Measurements from ENCODE around the gene PRR5L.
"Not testable (repeated sequence)": the region's sequence is repeated elsewhere in the genome, so short reads cannot be mapped to it uniquely, and the experiment has no call there.

Gene PRR5L

GRCh38 chr11:36314434-36314767, 18.3 kb downstream of the PRR5L start:
- H3K27ac ChIP-seq (replicated peaks; ENCODE audit: low read length), result no peak overlapping the region
- H3K79me1 ChIP-seq (ENCODE audit: low read depth, low read length), result no peaks in the 10 kb centered on the region
- no peaks in the 10 kb centered on the region for H3K27me3 ChIP-seq (ENCODE audit: control insufficient read depth in 3 of 3, insufficient read depth in 3 of 3, low read depth in 1 of 3, low read length in 3 of 3)
- H2BK12ac ChIP-seq (ENCODE audit: low read length), result no peak overlapping the region
- no peak overlapping the region for H3K4ac ChIP-seq (ENCODE audit: low read length)
- H3K18ac ChIP-seq (ENCODE audit: low read length), result no peak overlapping the region
- H3K9ac ChIP-seq (ENCODE audit: low read depth, low read length, poor library complexity), result no peak overlapping the region
- no peak overlapping the region for H3K4me3 ChIP-seq (ENCODE audit: low read length in 2 of 2)
- no peak overlapping the region for H2BK5ac ChIP-seq (ENCODE audit: low read length)
- peaks cover 0 to 2% of the 10 kb centered on the region in 2 donors for H3K9me3 ChIP-seq (replicated peaks in 1 of 2; ENCODE audit: control insufficient read depth in 2 of 2, insufficient read depth in 1 of 2, low read depth in 1 of 2, low read length in 2 of 2)
- H2BK120ac ChIP-seq (ENCODE audit: low read depth, low read length), result no peak overlapping the region
- H3K36me3 ChIP-seq (replicated peaks in 1 of 2; ENCODE audit: control insufficient read depth in 2 of 2, insufficient read depth in 2 of 2, low read length in 2 of 2), result no peaks in the 10 kb centered on the region
- H3K23ac ChIP-seq (ENCODE audit: low read depth, low read length, poor library complexity), result no peak overlapping the region
- H4K8ac ChIP-seq (ENCODE audit: low read depth, low read length), result no peak overlapping the region
- no peak overlapping the region for H2AFZ ChIP-seq (ENCODE audit: low read length)
- H2AK5ac ChIP-seq (ENCODE audit: low read depth, low read length), result no peak overlapping the region
- DNase-seq (ENCODE audit: low spot score), result no peak
- WGBS, 2 donors (ENCODE audit: extremely low coverage in 2 of 2, insufficient read length in 2 of 2, insufficient replicate concordance in 1 of 2), result no CpG with 5 or more reads among the region's 6 CpGs
- H2BK15ac ChIP-seq (ENCODE audit: low read length), result no peak overlapping the region
- H3K4me2 ChIP-seq (ENCODE audit: insufficient read depth, low read length, poor library complexity, severe bottlenecking), result no peak overlapping the region
- no peak overlapping the region for H3K14ac ChIP-seq (ENCODE audit: low read length)
- no peak overlapping the region for H4K91ac ChIP-seq (ENCODE audit: low read depth, low read length, poor library complexity)
- H3K4me1 ChIP-seq (ENCODE audit: control insufficient read depth in 2 of 2, insufficient read depth in 1 of 2, low read depth in 1 of 2, low read length in 2 of 2), result peaks cover 0 to 1% of the 10 kb centered on the region in 2 donors

GRCh38 chr11:36316049-36316448, 20.0 kb downstream of the PRR5L start:
- peaks cover 0 to 2% of the 10 kb centered on the region in 2 donors for H3K9me3 ChIP-seq (replicated peaks in 1 of 2; ENCODE audit: control insufficient read depth in 2 of 2, insufficient read depth in 1 of 2, low read depth in 1 of 2, low read length in 2 of 2)
- no peak overlapping the region for H2BK12ac ChIP-seq (ENCODE audit: low read length)
- WGBS, 2 donors (ENCODE audit: extremely low coverage in 2 of 2, insufficient read length in 2 of 2, insufficient replicate concordance in 1 of 2), result no CpG with 5 or more reads among the region's 3 CpGs
- H2BK15ac ChIP-seq (ENCODE audit: low read length), result no peak overlapping the region
- no peak overlapping the region for H3K9ac ChIP-seq (ENCODE audit: low read depth, low read length, poor library complexity)
- H3K27ac ChIP-seq (replicated peaks; ENCODE audit: low read length), result no peak overlapping the region
- no peaks in the 10 kb centered on the region for H3K79me1 ChIP-seq (ENCODE audit: low read depth, low read length)
- no peak overlapping the region for H2BK5ac ChIP-seq (ENCODE audit: low read length)
- H3K18ac ChIP-seq (ENCODE audit: low read length), result no peak overlapping the region
- no peak overlapping the region for H3K4ac ChIP-seq (ENCODE audit: low read length)
- no peak overlapping the region for H3K4me2 ChIP-seq (ENCODE audit: insufficient read depth, low read length, poor library complexity, severe bottlenecking)
- no peaks in the 10 kb centered on the region for H3K27me3 ChIP-seq (ENCODE audit: control insufficient read depth in 3 of 3, insufficient read depth in 3 of 3, low read depth in 1 of 3, low read length in 3 of 3)
- H3K4me3 ChIP-seq (ENCODE audit: low read length in 2 of 2), result no peak overlapping the region
- H3K14ac ChIP-seq (ENCODE audit: low read length), result no peak overlapping the region
- no peaks in the 10 kb centered on the region for H3K36me3 ChIP-seq (replicated peaks in 1 of 2; ENCODE audit: control insufficient read depth in 2 of 2, insufficient read depth in 2 of 2, low read length in 2 of 2)
- H4K8ac ChIP-seq (ENCODE audit: low read depth, low read length), result no peak overlapping the region
- peaks cover 0 to 1% of the 10 kb centered on the region in 2 donors for H3K4me1 ChIP-seq (ENCODE audit: control insufficient read depth in 2 of 2, insufficient read depth in 1 of 2, low read depth in 1 of 2, low read length in 2 of 2)
- no peak overlapping the region for H3K23ac ChIP-seq (ENCODE audit: low read depth, low read length, poor library complexity)
- no peak overlapping the region for H2AFZ ChIP-seq (ENCODE audit: low read length)
- no peak overlapping the region for H4K91ac ChIP-seq (ENCODE audit: low read depth, low read length, poor library complexity)
- H2BK120ac ChIP-seq (ENCODE audit: low read depth, low read length), result no peak overlapping the region
- no peak overlapping the region for H2AK5ac ChIP-seq (ENCODE audit: low read depth, low read length)
- DNase-seq (ENCODE audit: low spot score), result no peak

- no peak overlapping the region for H2AK5ac ChIP-seq (ENCODE audit: low read depth, low read length)
- no peak overlapping the region for H2BK5ac ChIP-seq (ENCODE audit: low read length)
- H3K4me1 ChIP-seq (ENCODE audit: control insufficient read depth in 2 of 2, insufficient read depth in 1 of 2, low read depth in 1 of 2, low read length in 2 of 2), result peaks cover 0 to 1% of the 10 kb centered on the region in 2 donors
- no peak for DNase-seq (ENCODE audit: low spot score)
- no peak overlapping the region for H3K18ac ChIP-seq (ENCODE audit: low read length)
- H2BK12ac ChIP-seq (ENCODE audit: low read length), result no peak overlapping the region
- peaks cover 0 to 2% of the 10 kb centered on the region in 2 donors for H3K9me3 ChIP-seq (replicated peaks in 1 of 2; ENCODE audit: control insufficient read depth in 2 of 2, insufficient read depth in 1 of 2, low read depth in 1 of 2, low read length in 2 of 2)
- no peak overlapping the region for H3K4ac ChIP-seq (ENCODE audit: low read length)
- H2BK120ac ChIP-seq (ENCODE audit: low read depth, low read length), result no peak overlapping the region
- no peak overlapping the region for H4K8ac ChIP-seq (ENCODE audit: low read depth, low read length)
- no peak overlapping the region for H3K23ac ChIP-seq (ENCODE audit: low read depth, low read length, poor library complexity)
- H2BK15ac ChIP-seq (ENCODE audit: low read length), result no peak overlapping the region
- no peak overlapping the region for H3K14ac ChIP-seq (ENCODE audit: low read length)
- no peaks in the 10 kb centered on the region for H3K36me3 ChIP-seq (replicated peaks in 1 of 2; ENCODE audit: control insufficient read depth in 2 of 2, insufficient read depth in 2 of 2, low read length in 2 of 2)
- no peaks in the 10 kb centered on the region for H3K79me1 ChIP-seq (ENCODE audit: low read depth, low read length)
- H4K91ac ChIP-seq (ENCODE audit: low read depth, low read length, poor library complexity), result no peak overlapping the region
- H3K4me3 ChIP-seq (ENCODE audit: low read length in 2 of 2), result no peak overlapping the region
- H3K4me2 ChIP-seq (ENCODE audit: insufficient read depth, low read length, poor library complexity, severe bottlenecking), result no peak overlapping the region
- no peak overlapping the region for H3K27ac ChIP-seq (replicated peaks; ENCODE audit: low read length)
- H3K9ac ChIP-seq (ENCODE audit: low read depth, low read length, poor library complexity), result no peak overlapping the region
- no peaks in the 10 kb centered on the region for H3K27me3 ChIP-seq (ENCODE audit: control insufficient read depth in 3 of 3, insufficient read depth in 3 of 3, low read depth in 1 of 3, low read length in 3 of 3)
- no CpG with 5 or more reads among the region's 2 CpGs for WGBS, 2 donors (ENCODE audit: extremely low coverage in 2 of 2, insufficient read length in 2 of 2, insufficient replicate concordance in 1 of 2)
- H2AFZ ChIP-seq (ENCODE audit: low read length), result no peak overlapping the region
Measured at GRCh38 chr11:36317992-36318391, 21.9 kb downstream of the PRR5L start.

- H3K27ac ChIP-seq (replicated peaks; ENCODE audit: low read length); H4K91ac ChIP-seq (ENCODE audit: low read depth, low read length, poor library complexity); H2BK12ac ChIP-seq (ENCODE audit: low read length); H3K27me3 ChIP-seq (ENCODE audit: control insufficient read depth in 3 of 3, insufficient read depth in 3 of 3, low read depth in 1 of 3, low read length in 3 of 3); H3K79me1 ChIP-seq (ENCODE audit: low read depth, low read length); H2BK15ac ChIP-seq (ENCODE audit: low read length); H2BK5ac ChIP-seq (ENCODE audit: low read length); H3K18ac ChIP-seq (ENCODE audit: low read length); DNase-seq (ENCODE audit: low spot score); H3K23ac ChIP-seq (ENCODE audit: low read depth, low read length, poor library complexity); H4K8ac ChIP-seq (ENCODE audit: low read depth, low read length); H2BK120ac ChIP-seq (ENCODE audit: low read depth, low read length); H3K9ac ChIP-seq (ENCODE audit: low read depth, low read length, poor library complexity); H3K14ac ChIP-seq (ENCODE audit: low read length); H3K4me3 ChIP-seq (ENCODE audit: low read length in 2 of 2); H2AFZ ChIP-seq (ENCODE audit: low read length); H3K4me2 ChIP-seq (ENCODE audit: insufficient read depth, low read length, poor library complexity, severe bottlenecking); H3K9me3 ChIP-seq (replicated peaks in 1 of 2; ENCODE audit: control insufficient read depth in 2 of 2, insufficient read depth in 1 of 2, low read depth in 1 of 2, low read length in 2 of 2); H3K36me3 ChIP-seq (replicated peaks in 1 of 2; ENCODE audit: control insufficient read depth in 2 of 2, insufficient read depth in 2 of 2, low read length in 2 of 2); H3K4me1 ChIP-seq (ENCODE audit: control insufficient read depth in 2 of 2, insufficient read depth in 1 of 2, low read depth in 1 of 2, low read length in 2 of 2); H2AK5ac ChIP-seq (ENCODE audit: low read depth, low read length); H3K4ac ChIP-seq (ENCODE audit: low read length): not testable (repeated sequence)
- WGBS, 2 donors (ENCODE audit: extremely low coverage in 2 of 2, insufficient read length in 2 of 2, insufficient replicate concordance in 1 of 2), result no CpG with 5 or more reads among the region's 15 CpGs
Measured at GRCh38 chr11:36324956-36325355, 28.9 kb downstream of the PRR5L start.
